MM.1S (cell line): Measurements from ENCODE around the gene PSMD8.

Experiments used
- DNase-seq: peaks from one replicate; pipeline ENCODE4 v3.0.0-alpha.2; 2015
- H2AFZ ChIP-seq: fragments of 300-600 bp; sonication (generic); 2 replicates; pipeline ENCODE4 v1.6.0; 2016; ENCODE audit warnings: antibody characterized with exemption, low read length
- H3F3A ChIP-seq: fragments of 300-600 bp; sonication (generic); 2 replicates; pipeline ENCODE4 v1.6.1; 2016; ENCODE audit warnings: mild to moderate bottlenecking, antibody characterized with exemption, low read length, moderate library complexity, mixed read lengths; ENCODE audit not compliant: insufficient read depth
- H3K27ac ChIP-seq: fragments of 300-600 bp; sonication (generic); 2 replicates; pipeline ENCODE4 v1.5.1; 2016; ENCODE audit warnings: mild to moderate bottlenecking, low read length
- H3K27me3 ChIP-seq: fragments of 300-600 bp; sonication (generic); replicated peaks from 2 replicates; pipeline ENCODE4 v1.6.0; 2016; ENCODE audit warnings: low read length; ENCODE audit not compliant: insufficient read depth
- H3K36me3 ChIP-seq: fragments of 300-600 bp; sonication (generic); replicated peaks from 2 replicates; pipeline ENCODE4 v1.6.1; 2016; ENCODE audit warnings: mild to moderate bottlenecking, low read length, mixed read lengths; ENCODE audit not compliant: insufficient read depth
- H3K4me1 ChIP-seq: fragments of 300-600 bp; sonication (generic); 2 replicates; pipeline ENCODE4 v1.6.1; 2016; ENCODE audit warnings: low read length, mixed read lengths
- H3K4me2 ChIP-seq: fragments of 300-600 bp; sonication (generic); 2 replicates; pipeline ENCODE4 v1.6.0; 2016; ENCODE audit warnings: low read depth, low read length
- H3K4me3 ChIP-seq: fragments of 300-600 bp; sonication (generic); 2 replicates; pipeline ENCODE4 v1.5.1; 2016; ENCODE audit warnings: low read length, mixed read lengths
- H3K79me2 ChIP-seq: fragments of 300-600 bp; sonication (generic); 2 replicates; pipeline ENCODE4 v1.6.1; 2016; ENCODE audit warnings: mixed run types, low read length, mixed read lengths
- H3K9ac ChIP-seq: fragments of 300-600 bp; sonication (generic); 2 replicates; pipeline ENCODE4 v1.6.1; 2016; ENCODE audit warnings: low read length, mixed read lengths
- H3K9me2 ChIP-seq: fragments of 300-600 bp; sonication (generic); replicated peaks from 2 replicates; pipeline ENCODE4 v1.6.1; 2016; ENCODE audit warnings: mild to moderate bottlenecking, low read length, mixed read lengths; ENCODE audit not compliant: insufficient read depth
- H3K9me3 ChIP-seq: fragments of 300-600 bp; sonication (generic); replicated peaks from 2 replicates; pipeline ENCODE4 v1.6.1; 2016; ENCODE audit warnings: mild to moderate bottlenecking, low read length, mixed read lengths; ENCODE audit not compliant: insufficient read depth
- H4K20me1 ChIP-seq: fragments of 300-600 bp; sonication (generic); 2 replicates; pipeline ENCODE4 v1.6.1; 2016; ENCODE audit warnings: mild to moderate bottlenecking, low read length, moderate library complexity, mixed read lengths; ENCODE audit not compliant: insufficient read depth
- CTCF ChIP-seq: fragments of 300-600 bp; sonication (generic); IDR thresholded peaks from 2 replicates; pipeline ENCODE4 v1.5.1; 2016; ENCODE audit warnings: antibody characterized with exemption, low read length, mixed read lengths
- EZH2 ChIP-seq: fragments of 300-600 bp; sonication (generic); optimal IDR thresholded peaks from 2 replicates; pipeline ENCODE3; 2017; ENCODE audit warnings: low read depth, mild to moderate bottlenecking, antibody characterized with exemption, low read length, mixed read lengths
- EZH2phosphoT487 ChIP-seq: fragments of 300-600 bp; sonication (generic); IDR thresholded peaks from 2 replicates; pipeline ENCODE4 v1.6.1; 2018; ENCODE audit warnings: antibody characterized with exemption, low read length

Gene PSMD8

DNA sequence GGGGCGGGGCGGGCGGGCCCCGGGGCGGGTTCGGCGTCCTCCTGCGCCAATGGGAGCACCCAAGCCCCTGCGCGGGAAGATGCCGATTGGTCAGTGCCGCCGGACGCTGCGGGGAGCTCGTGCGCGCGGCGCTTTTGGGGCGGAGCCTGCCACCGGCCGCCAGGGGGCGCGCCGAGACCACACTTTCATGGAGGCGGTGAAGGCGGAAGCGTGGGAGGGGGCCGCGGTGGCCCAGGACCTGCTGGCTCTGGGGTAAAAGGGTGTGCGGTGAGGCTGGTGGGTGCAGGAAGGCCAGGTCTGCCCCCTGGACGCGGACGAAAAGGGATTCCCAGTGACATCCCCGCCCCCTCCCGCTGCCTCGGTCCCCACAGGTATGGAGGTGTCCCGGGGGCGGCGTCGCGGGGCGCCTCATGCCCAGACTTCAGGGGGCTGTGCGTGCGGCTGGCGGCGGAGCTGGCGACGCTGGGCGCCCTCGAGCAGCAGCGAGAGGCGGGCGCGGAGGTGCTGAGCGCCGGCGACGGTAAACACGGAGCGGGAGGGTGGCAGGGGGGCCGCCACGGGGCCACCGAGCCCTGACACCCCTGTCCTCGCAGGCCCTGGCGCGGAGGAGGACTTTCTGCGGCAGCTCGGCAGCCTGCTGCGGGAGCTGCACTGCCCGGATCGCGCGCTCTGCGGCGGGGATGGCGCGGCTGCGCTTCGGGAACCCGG, 28.8 kb downstream of the PSMD8 start, which contains the start of gene FAM98C:
Gene FAM98C, plus strand, starts transcription at position 127 of the 708 bp plus-strand sequence. Its CDS starts 61 bp downstream, at position 188.
- H3K9me2 ChIP-seq, result no peaks in the 10 kb centered on the region
- no peak within 1 kb of the TSS for H3K27ac ChIP-seq
- peak within 1 kb of the TSS; percentile 99 for H2AFZ ChIP-seq
- no peaks in the 10 kb centered on the region for H3K79me2 ChIP-seq
- H4K20me1 ChIP-seq, result no peaks in the 10 kb centered on the region
- H3K27me3 ChIP-seq, result peaks cover 29% of the 10 kb centered on the region
- H3K4me3 ChIP-seq, result peak within 1 kb of the TSS; percentile 83
- peak; percentile 97 for DNase-seq
- H3F3A ChIP-seq, result no peaks in the 10 kb centered on the region
- no peaks in the 10 kb centered on the region for H3K36me3 ChIP-seq
- TF ChIP-seq EZH2phosphoT487, result no peak
- TF ChIP-seq EZH2, result no peak
- TF ChIP-seq CTCF, result peak; percentile 71
- peak within 1 kb of the TSS; percentile 97 for H3K4me2 ChIP-seq
- H3K9ac ChIP-seq, result peak within 1 kb of the TSS; percentile 65; the same call in 1 of the 2 replicates
- no peaks in the 10 kb centered on the region for H3K4me1 ChIP-seq
- H3K9me3 ChIP-seq, result no peaks in the 10 kb centered on the region

- peaks cover 14% of the 10 kb centered on the region for H3K27me3 ChIP-seq
- H3F3A ChIP-seq, result no peaks in the 10 kb centered on the region
- H3K27ac ChIP-seq, result no peak overlapping the region
- H3K4me1 ChIP-seq, result no peaks in the 10 kb centered on the region
- no peaks in the 10 kb centered on the region for H3K9me2 ChIP-seq
- no peaks in the 10 kb centered on the region for H3K79me2 ChIP-seq
- no peaks in the 10 kb centered on the region for H3K36me3 ChIP-seq
- no peak for TF ChIP-seq EZH2phosphoT487
- TF ChIP-seq EZH2, result no peak
- no peak for TF ChIP-seq CTCF
- DNase-seq, result no peak
- no peaks in the 10 kb centered on the region for H4K20me1 ChIP-seq
- no peaks in the 10 kb centered on the region for H3K9me3 ChIP-seq
- no peak overlapping the region for H2AFZ ChIP-seq
- H3K9ac ChIP-seq, result no peak overlapping the region
- H3K4me3 ChIP-seq, result no peak overlapping the region
- no peak overlapping the region for H3K4me2 ChIP-seq
Measured at GRCh38 chr19:38404858-38405257, 30.5 kb downstream of the PSMD8 start.

- H3K27me3 ChIP-seq, result peaks cover 9% of the 10 kb centered on the region; the same call in 1 of the 2 replicates
- H4K20me1 ChIP-seq, result no peaks in the 10 kb centered on the region
- no peaks in the 10 kb centered on the region for H3K9me3 ChIP-seq
- H3K36me3 ChIP-seq, result no peaks in the 10 kb centered on the region
- no peak for DNase-seq
- no peaks in the 10 kb centered on the region for H3K79me2 ChIP-seq
- no peak overlapping the region for H3K27ac ChIP-seq
- H3K4me3 ChIP-seq, result no peak overlapping the region
- no peak overlapping the region for H3K4me2 ChIP-seq
- no peaks in the 10 kb centered on the region for H3K4me1 ChIP-seq
- TF ChIP-seq EZH2, result no peak
- no peak for TF ChIP-seq CTCF
- TF ChIP-seq EZH2phosphoT487, result no peak
- H3F3A ChIP-seq, result no peaks in the 10 kb centered on the region
- no peak overlapping the region for H3K9ac ChIP-seq
- H3K9me2 ChIP-seq, result no peaks in the 10 kb centered on the region
- H2AFZ ChIP-seq, result no peak overlapping the region
Measured at GRCh38 chr19:38405276-38405675, 30.9 kb downstream of the PSMD8 start.
